Prostate gland (tissue), 2 donors: ENCODE results near the gene ANO10. TPM values are rescaled to one million over a fixed set of nuclear protein-coding genes. Genes with fewer than 3 reads are reported as not detected.

ENCODE experiments used
- DNase-seq: peaks from one replicate; pipeline ENCODE4 v3.0.0-alpha.2; 2019; ENCODE audit warnings: low spot score
- H3K27ac ChIP-seq, 2 donors: fragments of 200-600 bp; sonication (generic); 2 replicates each; pipeline ENCODE4 v1.5.1; 2017 to 2019
- H3K27me3 ChIP-seq: fragments of 200-600 bp; sonication (generic); replicated peaks from 2 replicates; pipeline ENCODE4 v1.5.1; 2019; ENCODE audit not compliant: insufficient read depth
- H3K36me3 ChIP-seq, 2 donors: fragments of 200-600 bp; sonication (generic); 1 replicate in 1 of 2; 2 replicates in 1 of 2; pipeline versions ENCODE4 v1.5.1 to v1.8.1; 2017 to 2019
- H3K4me1 ChIP-seq: fragments of 200-600 bp; sonication (generic); replicated peaks from 2 replicates; pipeline ENCODE4 v1.5.1; 2019
- H3K4me3 ChIP-seq, 2 donors: fragments of 200-600 bp; sonication (generic); 2 replicates each; pipeline ENCODE4 v1.5.1; 2017 to 2019
- H3K9me3 ChIP-seq: fragments of 200-600 bp; sonication (generic); 2 replicates; pipeline ENCODE4 v1.5.1; 2017
- CTCF ChIP-seq, 4 experiments: fragments of 200-600 bp in 2 of 4; fragments of 450-650 bp in 2 of 4; sonication (generic) in 2 of 4; IDR thresholded peaks; 1 replicate in 3 of 4; 2 replicates in 1 of 4; pipeline ENCODE4 v1.5.1; 2016 to 2019; ENCODE audit warnings: antibody characterized with exemption in 4 of 4, mild to moderate bottlenecking in 2 of 4, moderate library complexity in 2 of 4
- POLR2A ChIP-seq: fragments of 450-650 bp; IDR thresholded peaks from one replicate; pipeline ENCODE4 v1.6.1; 2016; ENCODE audit warnings: antibody characterized with exemption, mild to moderate bottlenecking
- POLR2AphosphoS5 ChIP-seq: sonication (generic); formaldehyde crosslinking; IDR thresholded peaks from one replicate; pipeline ENCODE4 v1.6.1; 2017; ENCODE audit warnings: antibody characterized with exemption
- WGBS: methylation state at CpG from one replicate; pipeline ENCODE4 v1.1.5; 2018; 5-methylcytosine and 5-hydroxymethylcytosine counted together
- intact Hi-C: fragments of 100-400 bp; cut with DNase I; formaldehyde crosslinking; loops from one replicate; pipeline ENCODE4 v1.14.2; 2022
- total RNA-seq, 2 donors: library from RNA; depleted of rRNA; stranded (reverse); fragments of >200 nt; gene quantifications; one replicate each; pipeline ENCODE4 v1.1.0, GENCODE V29; 2016

ANO10 gene
- total RNA-seq, 2 donors from 2014 or later: 12.4 to 17.7 TPM

- Histone ChIP-seq H3K4me3 (no peak overlapping the region), H3K9me3 (no peaks in the 10 kb centered on the region), H3K4me1 (peaks cover 3% of the 10 kb centered on the region), H3K36me3 (no peaks in the 10 kb centered on the region), H3K27ac (peak overlapping the region in 1 of 2 donors; percentile 42), H3K27me3 (no peaks in the 10 kb centered on the region)
- 12% methylated on average over 3 of the region's 3 CpGs for WGBS
- intact Hi-C loops: no loop called here
- TF ChIP-seq CTCF (IDR thresholded peaks at IDR 0.05): no peak
- TF ChIP-seq POLR2AphosphoS5: peak; percentile 40
- no peak for TF ChIP-seq POLR2A
- no peak for DNase-seq
Measured at GRCh38 chr3:43326891-43327581, 294.8 kb downstream of the ANO10 start.

- Histone ChIP-seq H3K27ac (no peak overlapping the region), H3K4me1 (peaks cover 3% of the 10 kb centered on the region), H3K4me3 (no peak overlapping the region), H3K9me3 (no peaks in the 10 kb centered on the region), H3K36me3 (no peaks in the 10 kb centered on the region), H3K27me3 (no peaks in the 10 kb centered on the region)
- no peak for DNase-seq
- intact Hi-C loops: no loop called here
- 100% methylated on average over 1 of the region's 1 CpG for WGBS
- TF ChIP-seq POLR2A (no peak), CTCF (IDR thresholded peaks at IDR 0.05) (no peak), POLR2AphosphoS5 (no peak)
Measured at GRCh38 chr3:43323541-43323940, 298.3 kb downstream of the ANO10 start.

GRCh38 chr3:43320288-43320687 lies 301.5 kb downstream of the ANO10 start:
- no peaks in the 10 kb centered on the region for H3K36me3 ChIP-seq
- DNase-seq: no peak
- H3K4me3 ChIP-seq: no peak overlapping the region
- no peaks in the 10 kb centered on the region for H3K9me3 ChIP-seq
- intact Hi-C loops: no loop called here
- no peaks in the 10 kb centered on the region for H3K27me3 ChIP-seq
- 94% methylated on average over 5 of the region's 5 CpGs for WGBS
- no peak for TF ChIP-seq CTCF (IDR thresholded peaks at IDR 0.05)
- no peak for TF ChIP-seq POLR2AphosphoS5
- TF ChIP-seq POLR2A: no peak
- no peaks in the 10 kb centered on the region for H3K4me1 ChIP-seq
- no peak overlapping the region for H3K27ac ChIP-seq

- Histone ChIP-seq H3K36me3 (no peaks in the 10 kb centered on the region), H3K4me3 (no peak overlapping the region), H3K4me1 (no peaks in the 10 kb centered on the region), H3K27ac (no peak overlapping the region), H3K9me3 (no peaks in the 10 kb centered on the region), H3K27me3 (no peaks in the 10 kb centered on the region)
- 85% methylated on average over 3 of the region's 3 CpGs for WGBS
- no peak for DNase-seq
- no peak for TF ChIP-seq CTCF (IDR thresholded peaks at IDR 0.05)
- TF ChIP-seq POLR2AphosphoS5: no peak
- TF ChIP-seq POLR2A: no peak
- intact Hi-C loops: no loop called here
Measured at GRCh38 chr3:43319794-43320193, 302.0 kb downstream of the ANO10 start.

GRCh38 chr3:43319376-43319775 lies 302.4 kb downstream of the ANO10 start:
- Histone ChIP-seq H3K27me3 (no peaks in the 10 kb centered on the region), H3K9me3 (no peaks in the 10 kb centered on the region), H3K4me1 (no peaks in the 10 kb centered on the region), H3K36me3 (no peaks in the 10 kb centered on the region), H3K27ac (no peak overlapping the region), H3K4me3 (no peak overlapping the region)
- TF ChIP-seq POLR2A (no peak), CTCF (IDR thresholded peaks at IDR 0.05) (no peak), POLR2AphosphoS5 (no peak)
- no peak for DNase-seq
- intact Hi-C loops: no loop called here
- WGBS: 88% methylated on average over 6 of the region's 6 CpGs
